Activated gamma-delta T cell treated with Interleukin-2 at 50 U/mL for 16 hours (primary cell): Measurements from ENCODE around the gene CUBN.

Source experiments
- DNase-seq: peaks from one replicate; pipeline ENCODE4 v3.0.0-alpha.2; 2020

The CUBN gene

DNA sequence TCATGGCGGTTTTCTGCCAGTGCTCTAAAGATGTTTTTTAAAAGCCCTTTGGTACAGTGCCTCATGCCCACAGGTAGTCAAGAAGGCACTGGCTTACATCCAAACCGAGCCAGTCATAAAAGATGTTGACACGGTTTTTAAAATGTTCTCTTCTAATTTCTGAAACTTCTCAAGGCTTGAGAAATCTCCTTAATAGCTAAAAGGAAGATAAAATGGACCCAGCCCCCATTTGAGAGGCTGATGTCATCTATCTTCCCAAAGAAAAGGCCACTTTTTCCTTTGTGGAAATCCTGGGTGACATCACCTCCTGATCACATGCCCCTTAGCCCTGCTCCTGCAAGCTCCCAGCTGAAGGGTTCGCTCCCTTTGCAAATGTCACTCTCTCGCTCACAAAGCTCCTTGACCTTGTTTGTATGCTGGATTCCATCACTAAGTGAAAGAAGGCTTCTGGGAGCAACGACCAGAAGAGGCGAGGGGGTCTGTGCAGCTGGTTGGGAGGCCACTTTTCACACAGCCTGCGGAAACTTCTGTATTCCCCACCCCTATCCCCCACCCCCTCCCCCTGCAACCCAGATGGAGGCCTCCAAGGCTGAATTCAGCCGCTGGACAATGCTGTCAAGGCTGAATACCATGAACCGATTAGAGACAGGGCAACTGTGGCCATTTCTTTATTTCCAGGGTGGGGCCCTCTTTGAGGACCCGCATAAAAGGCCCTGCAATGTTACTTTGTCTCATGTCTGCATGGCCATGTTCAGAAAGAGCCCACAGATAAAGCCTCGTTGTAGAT lies 122.8 kb downstream of the CUBN start:
- DNase-seq: no peak

DNA sequence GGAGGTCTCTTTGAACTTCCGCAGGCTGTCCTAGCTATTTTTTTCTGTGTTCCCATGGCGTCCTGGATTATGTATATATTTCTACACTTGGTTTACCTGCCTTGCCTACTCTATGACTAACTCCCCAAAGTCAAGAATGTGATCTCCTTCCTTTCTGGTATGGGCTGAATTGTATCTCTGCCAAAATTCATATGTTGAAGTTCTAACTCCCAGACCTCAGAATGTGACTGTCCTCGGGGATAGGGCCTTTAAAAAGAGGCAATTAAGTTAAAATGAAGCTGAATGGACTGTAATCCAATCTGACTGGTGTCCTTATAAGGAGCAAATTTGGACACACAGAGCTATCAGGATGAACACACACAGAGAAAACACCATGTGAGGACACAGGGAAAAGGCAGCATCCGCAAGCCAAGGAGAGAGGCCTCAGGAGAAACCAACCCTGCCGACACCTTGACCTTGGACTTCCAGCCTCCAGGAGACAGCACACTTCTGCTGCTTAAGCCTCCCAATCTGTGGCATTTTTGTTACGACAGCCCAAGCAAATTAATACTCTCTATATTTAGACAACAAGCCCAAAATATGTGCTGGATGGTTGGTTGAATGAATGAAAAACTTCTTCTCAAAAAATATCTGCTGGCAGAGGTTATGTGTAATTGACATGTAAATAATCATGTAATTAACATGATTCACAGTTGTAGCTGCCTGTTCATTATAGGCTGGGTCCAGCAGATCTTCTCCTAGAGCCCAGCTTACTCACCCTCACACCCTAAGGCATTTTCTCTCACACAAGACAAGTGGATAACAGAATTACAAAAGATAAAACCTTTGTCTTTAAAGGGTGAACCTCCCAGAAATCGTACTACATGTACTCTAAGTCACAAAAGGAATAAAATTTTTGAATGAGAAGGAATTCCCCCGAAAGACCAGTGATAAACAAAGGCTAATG lies 123.7 kb downstream of the CUBN start:
- DNase-seq: no peak

DNA sequence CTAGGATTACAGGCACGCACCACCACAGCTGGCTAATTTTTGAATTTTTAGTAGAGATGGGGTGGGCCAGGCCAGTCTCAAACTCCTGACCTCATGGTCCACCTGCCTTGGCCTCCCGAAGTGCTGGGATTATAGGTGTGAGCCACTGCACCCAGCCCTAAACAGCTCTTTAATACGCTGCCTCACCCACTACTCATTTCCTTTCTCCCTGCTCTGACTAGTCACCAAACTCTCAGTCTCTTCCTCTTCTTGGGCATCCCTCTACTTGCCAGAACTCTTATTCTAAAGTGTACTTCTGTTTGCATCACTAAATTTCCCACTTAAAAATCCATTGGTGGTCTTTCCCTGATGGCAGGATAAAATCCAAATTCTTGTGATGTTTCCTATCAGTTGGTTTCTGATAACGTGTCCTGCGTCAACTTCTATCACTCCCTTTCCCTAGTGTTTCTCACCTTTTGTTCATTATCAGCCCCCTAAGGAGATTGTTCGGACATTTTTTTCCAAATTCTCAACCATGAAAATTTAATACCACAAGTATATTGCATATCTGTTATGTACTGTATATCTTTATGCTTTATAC lies 124.7 kb downstream of the CUBN start:
- DNase-seq: no peak

DNA sequence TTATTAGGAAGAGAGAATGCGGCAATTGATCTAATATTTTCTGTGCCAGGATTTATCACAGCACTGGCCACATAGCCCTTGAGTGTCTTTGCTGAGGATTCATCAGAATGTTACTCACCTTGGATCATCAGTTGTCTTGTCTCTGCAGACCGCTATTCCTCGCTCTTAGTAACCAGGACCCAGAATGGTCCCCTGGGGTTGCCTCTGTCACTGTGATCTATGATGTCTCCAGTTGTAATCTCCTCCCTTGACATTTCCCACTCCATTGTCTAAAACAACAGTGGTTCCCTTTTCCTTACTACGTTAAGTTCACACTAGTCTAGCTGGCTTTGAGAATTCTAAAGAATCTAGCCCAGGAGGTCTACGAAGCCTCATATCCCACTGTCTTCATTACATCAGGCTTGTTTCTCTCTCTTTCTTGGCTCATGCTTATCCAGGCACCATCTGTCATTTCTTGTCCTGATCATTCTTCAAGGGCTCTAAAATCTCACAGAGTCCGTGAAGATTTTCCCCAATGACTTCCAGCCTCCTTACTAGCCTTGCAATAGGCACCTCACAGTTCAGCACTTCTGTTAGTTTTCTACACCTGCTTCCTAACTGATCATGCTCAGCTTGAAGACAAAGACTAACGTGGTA lies 125.8 kb downstream of the CUBN start:
- DNase-seq: no peak

DNA sequence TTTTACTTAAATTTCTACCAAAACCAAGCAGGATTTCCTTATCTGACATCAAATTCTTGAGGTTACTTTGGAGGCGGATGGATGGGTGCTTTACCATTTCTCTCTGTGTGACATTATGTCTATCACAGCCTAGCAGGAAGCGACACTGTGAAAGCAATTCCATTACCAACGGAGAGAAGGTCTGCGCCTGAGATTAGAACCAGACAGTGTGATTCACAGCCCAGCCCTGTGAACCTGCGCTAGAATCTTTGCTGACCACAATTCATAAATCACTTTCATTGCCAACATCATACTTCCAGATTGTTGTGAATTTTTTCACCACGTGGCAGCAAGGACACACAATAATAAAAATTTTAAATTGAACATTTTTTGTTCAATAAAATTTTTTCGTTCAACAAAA lies 126.5 kb downstream of the CUBN start:
- peak; percentile 61 for DNase-seq

DNA sequence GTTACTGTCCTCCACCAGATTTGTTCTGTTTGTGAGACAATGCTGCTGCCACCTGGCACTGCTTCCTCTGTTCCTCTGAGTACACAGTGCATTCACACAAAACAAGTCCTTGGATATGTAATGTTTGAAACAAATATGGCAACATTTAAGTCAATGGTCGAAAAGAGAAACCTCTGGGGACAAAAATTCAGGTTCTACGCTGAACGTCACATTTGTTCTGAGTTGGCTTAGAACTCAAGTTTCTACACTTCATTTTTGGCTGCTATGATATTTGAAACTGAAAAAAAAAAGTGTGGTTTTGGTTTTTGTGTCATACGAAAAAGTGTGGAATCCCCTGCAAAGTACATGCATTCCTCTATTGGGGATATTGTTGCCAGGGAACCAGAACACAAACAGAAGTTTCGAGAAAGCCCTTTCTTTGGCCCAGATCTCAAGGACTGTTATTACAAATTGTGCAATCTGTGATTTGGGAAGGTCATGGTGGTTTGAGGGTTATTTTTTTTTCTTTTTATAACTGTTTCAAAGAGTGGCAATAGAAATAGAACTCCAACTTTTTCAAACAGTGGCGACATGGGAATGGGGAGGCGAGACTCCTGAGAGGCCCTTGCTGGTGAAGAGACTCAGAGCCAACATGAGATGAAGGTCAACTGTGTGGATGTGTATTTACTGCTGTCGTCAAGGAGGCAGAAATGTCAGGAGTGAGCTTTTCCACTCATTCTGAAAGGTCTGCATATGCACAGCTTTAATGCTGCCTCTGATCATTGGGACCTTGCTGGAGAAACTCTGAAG lies 127.5 kb downstream of the CUBN start:
- no peak for DNase-seq

DNA sequence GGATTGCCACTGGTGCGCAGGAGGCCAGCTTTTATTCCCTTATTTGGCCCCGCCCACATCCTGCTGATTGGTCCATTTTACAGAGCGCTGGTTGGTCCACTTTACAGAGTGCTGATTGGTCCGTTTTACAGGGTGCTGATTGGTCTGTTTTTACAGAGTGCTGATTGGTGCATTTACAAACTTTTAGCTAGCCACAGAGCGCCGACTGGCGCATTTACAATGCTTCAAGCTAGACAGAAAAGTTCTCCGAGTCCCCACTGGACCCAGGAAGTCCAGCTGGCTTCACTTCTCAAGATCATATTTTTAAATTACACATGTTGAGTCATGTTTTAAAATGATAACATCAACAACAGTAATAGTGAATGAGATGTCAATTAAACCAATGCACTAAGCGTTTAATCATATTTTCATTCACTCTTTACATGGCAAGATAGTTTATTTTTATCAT lies 128.3 kb downstream of the CUBN start:
- no peak for DNase-seq

DNA sequence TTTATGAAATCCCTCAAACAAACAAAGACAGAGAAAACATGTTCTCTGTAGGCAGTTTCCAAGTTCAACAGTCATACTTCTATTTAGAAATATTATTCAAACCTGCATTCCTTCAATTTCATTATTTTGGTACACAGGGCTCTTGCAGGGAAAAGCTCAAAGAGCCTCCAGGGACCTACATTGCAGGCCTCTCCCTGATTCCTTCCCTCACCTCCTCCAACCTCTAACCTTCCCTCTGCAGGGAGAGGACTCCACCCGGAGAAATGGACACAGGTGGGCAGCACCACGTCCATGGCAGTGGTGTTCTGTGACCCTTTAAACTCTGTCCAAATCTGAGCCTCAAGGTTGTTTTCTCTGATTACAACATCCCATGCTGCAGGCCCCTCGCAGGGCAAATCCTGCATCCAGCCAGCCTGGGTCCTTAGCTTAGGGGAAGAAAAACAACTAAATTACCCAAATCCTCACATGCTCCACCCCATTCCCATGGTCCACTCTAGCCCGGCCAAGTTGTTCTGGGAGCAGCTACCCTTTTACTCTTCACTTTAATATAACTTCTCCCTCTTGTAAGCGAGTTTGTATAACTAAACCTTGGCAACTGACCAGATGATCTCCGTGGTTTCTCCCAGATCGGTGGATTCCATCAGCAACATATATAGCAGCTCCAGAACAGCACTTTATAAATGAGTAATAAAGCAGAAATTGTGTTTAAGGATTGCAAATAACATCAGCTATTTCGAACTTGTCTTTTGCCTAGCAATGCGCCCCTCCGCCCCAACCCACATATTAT lies 129.8 kb downstream of the CUBN start:
- DNase-seq: no peak

DNA sequence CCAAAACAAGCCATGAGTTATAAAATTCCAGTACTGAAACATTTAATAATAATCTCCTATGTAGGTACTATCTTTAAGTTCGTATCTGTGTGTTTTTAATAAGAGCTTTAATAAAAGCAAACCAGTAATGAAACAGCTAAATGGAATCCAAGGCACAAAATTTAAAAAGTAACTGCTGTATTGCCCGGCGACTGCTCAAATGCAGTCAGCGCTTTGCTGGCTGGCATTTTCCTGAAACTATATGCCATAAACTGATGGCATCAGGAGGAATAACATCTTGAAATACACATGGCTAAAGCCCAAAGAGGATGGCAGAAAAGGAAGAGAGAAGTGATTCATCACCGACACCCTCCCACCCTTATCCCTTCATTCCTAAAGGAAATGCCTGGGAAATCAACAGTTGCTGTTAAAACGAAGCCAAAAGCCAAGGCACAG lies 133.1 kb downstream of the CUBN start:
- DNase-seq: no peak

DNA sequence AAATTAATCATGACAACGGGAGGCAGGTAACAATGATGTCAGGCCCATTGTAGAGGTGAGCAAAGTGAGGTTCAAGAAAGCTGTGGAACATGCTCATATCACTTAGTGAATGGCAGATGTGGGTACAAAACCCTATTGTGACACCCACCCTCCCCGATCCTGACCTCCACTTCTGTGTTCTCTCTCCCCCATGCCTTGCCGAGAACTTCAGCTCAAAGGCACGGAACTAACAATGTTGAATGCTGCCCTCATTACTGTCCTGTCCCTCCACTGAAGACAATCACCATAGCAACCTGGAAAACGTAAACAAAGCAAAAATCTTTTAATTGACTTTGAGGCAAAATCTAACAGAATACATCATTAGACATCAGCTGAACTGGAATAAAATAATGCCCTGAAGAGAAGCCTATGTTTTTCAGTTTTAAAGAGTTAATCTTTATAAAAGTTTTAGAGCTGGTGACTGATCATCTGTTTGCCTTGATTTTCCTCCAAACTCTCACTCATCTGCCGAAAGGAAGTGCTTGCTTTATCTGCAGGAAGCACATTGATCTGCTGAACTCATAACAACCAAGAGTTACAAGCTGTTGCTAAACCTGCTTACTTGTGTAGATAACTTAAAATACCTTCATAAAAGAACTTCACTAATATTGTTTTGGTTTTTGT lies 133.6 kb downstream of the CUBN start:
- DNase-seq: no peak

DNA sequence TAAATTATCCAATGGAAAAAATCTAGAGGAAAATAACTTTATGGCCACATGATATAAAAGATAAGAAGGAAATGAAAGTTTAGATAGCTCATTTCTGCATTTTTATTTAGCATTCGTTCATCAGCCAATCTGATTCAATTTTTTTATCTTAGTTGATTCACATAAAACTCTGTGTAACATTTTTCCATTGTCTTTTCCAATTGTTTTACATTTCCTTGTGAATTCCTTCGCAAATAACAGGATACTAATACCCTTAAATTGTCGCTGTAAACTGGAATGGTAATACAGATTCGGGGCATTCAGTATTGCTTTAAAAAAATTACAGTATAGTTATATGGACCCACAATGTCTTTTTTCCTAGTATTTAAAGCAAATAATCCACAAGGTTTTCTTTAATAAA lies 136.4 kb downstream of the CUBN start:
- DNase-seq: no peak

DNA sequence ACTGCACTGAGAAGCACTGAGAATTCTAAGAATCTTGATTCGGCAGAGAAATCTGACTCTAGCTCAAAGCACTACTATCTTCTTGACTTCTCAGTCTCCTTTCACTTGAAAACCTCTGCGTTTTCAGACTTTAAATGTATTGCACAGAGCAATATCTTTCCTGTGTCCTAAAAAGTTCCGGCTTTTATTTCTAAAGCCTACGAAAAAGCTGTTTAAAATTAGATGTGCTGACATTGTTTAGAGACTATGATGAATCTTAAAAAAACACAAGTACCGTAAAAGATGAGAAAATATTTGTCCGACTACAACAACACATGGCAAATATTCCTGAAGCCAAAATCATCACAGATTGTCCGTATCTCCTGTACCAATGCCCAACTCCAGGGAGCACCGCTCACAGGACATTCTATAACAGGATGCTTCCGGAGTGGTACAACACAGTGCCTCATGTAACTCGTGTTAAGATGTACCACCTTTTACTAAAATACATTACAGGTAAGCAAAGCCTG lies 136.9 kb downstream of the CUBN start:
- no peak for DNase-seq

DNA sequence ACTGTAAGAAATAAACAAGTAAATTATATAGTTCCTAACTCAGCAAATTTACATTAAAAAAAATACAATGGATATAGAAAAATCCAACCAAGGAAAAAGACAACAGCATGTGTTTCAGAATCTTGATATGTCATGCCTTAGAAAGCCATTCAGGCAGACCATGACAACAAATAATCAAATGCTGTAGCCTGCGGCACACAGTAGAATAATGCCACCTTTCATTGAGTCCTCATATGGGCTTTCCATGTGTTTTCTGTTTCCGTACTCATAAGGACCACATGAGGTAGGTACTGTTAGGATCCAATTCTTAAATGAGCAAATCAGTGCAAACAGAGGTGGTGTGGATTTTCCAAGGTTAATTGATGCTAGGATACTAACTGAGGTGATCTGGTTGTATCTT lies 138.6 kb downstream of the CUBN start:
- DNase-seq: no peak

DNA sequence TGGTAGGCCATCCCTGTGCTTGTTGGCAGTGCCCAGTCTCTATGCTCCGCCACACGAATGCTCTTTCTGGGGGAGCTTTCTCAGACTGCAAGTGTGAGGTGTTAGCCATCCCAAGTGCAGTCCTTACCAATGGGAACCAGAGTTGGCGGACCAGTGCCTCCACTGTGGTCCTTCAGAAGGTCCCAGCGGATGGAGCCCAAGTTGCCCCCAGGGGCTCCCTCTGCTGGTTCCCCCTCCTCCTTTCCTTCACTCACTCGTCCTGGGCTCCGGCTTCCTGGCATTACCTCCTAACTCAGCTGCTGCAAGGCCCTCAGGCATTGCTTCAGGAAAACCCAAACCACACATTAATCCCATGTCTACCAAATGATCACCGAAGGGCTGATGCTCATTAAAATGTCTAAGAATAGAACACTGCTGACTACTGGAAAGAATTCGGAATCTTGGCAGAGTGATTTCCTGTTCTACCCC lies 139.8 kb downstream of the CUBN start:
- no peak for DNase-seq

DNA sequence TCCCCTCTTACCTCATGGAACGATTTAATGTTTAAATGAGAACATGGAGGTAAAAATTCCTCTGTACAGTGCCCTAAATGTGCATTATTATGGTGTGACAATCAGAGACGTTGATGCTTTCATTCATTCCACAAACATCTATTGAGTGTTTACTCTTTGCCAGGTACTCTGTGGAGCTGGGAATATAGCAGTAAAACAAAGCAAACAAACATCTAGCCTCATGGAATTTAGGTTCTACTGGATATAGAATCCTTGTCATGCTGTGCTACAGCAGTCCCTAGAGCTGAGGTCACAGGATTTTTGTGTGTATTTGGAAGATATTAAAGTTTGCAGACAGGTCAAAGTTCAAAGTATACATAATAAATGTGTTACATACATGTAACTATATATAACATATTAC lies 140.7 kb downstream of the CUBN start:
- no peak for DNase-seq

DNA sequence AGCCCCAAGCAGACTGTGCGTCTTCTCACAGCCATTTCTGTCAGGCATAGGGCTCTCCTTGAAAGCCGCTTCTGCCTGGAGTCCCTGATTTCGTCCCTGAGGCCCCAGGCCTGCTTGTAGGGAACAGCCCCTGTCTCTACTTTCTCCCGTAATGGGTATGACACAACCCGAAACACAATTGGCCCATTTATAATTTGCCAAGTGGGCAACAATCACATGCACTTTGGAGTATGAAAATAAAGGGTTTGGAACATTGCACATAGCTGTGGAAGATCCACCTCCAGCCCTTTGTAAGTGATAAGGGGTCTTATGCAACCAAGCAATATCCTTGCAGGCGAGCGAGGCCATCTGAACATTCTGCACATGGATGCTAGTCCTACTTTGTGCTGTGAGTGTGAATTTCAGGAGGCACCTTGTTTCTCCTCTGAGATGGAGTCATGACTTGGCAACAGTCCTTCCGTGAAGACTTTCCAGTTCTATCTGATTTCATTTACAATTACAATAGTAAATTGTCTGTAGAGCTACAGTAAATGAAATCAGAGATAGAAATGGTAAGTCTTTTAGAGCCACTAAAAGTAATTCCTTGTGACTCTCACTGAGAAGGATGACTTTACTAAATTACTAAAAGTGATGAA lies 141.5 kb downstream of the CUBN start:
- no peak for DNase-seq

DNA sequence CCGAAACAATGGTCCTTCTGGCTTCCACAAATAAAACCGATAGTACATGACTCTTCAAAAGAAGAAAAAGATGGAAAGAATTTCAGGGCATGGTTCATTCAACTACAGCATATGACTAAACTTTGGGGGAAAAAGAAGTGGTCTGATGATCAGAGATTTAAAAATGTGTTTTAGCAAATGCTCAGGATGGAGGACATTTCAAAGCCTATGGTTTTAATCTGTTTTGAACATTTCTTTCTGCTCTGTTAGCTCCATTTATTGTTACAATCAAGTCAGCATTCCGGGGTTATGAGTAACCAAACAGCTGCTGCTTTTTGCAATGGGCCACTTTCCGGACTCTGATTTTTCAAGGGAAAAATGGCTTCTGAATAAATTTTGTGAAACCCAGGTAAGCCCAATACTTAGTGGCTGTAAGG lies 142.4 kb downstream of the CUBN start:
- no peak for DNase-seq

DNA sequence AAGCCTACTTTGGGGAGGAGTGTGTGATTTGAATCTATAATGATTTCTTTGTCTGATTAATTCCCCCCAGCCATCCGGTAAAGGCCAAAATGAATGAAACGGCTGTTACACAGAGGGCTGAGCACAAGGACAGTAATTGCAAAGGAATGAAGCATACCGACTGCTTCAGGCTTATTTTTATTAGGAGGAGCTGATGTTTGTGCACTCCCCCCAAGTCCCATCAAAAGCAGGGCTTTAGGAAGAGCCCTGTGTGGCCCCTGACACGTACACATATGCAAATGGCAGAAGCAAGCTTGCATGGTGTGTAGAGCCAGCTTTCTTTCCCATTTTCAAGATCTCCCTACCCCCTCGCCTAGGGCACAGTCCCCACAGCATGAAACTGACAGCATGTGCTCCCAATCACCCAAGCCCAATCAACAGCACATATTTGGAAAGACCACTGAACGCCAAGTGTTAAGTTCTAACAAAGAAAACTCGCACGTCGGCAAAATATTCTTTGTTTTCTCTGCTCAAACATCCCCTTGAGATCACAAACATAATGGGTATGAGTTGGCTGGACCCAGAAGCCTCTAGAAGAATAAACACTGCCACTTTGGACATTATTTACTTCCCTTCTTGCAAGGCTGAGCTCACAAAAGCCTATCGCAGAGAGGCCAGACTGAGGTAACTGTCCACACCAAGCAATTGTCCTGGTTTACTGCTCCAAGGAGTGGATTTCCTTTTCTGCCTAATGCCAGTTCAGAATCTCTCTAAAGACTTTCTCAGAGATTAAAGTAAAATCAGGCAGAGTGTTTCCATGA lies 143.0 kb downstream of the CUBN start:
- no peak for DNase-seq

DNA sequence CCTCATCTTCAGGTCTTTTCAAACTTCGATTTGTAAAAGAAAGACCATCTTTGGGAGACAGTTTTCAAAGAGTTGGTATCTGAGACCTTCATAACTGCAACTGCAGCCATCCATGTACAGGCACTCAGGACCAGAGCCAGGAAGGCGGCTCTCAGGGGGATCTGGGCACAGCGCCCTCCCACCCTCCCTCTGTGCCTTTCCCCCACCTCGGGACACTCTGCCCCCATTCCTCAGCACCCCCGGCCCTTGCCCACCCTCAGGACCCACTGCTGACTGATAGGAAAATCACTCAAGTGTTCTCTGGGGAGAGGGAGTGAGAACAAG lies 143.6 kb downstream of the CUBN start:
- DNase-seq: no peak
